GM12878 (cell line): ENCODE measurements around the gene TLR9. TPM values are rescaled to one million over a fixed set of nuclear protein-coding genes. Genes with fewer than 3 reads are reported as not detected.

ENCODE experiments used
- EZH2 ChIP-seq: IDR thresholded peaks from 2 replicates; pipeline ENCODE4 v1.6.1; 2012; ENCODE audit warnings: low read depth, mild to moderate bottlenecking, control low read depth, inconsistent platforms, low read length, borderline replicate concordance; ENCODE audit not compliant: control insufficient read depth
- RUNX3 ChIP-seq: IDR thresholded peaks from 2 replicates; pipeline ENCODE4 v1.6.1; 2012; ENCODE audit warnings: low read length, inconsistent platforms
- SIX5 ChIP-seq: IDR thresholded peaks from 2 replicates; pipeline ENCODE4 v1.6.1; 2011; ENCODE audit warnings: mild to moderate bottlenecking, low read depth, low read length, moderate library complexity; ENCODE audit not compliant: severe bottlenecking
- SMARCA5 ChIP-seq: fragments of 450-650 bp; IDR thresholded peaks from 2 replicates; pipeline ENCODE4 v1.6.1; 2017; ENCODE audit warnings: mild to moderate bottlenecking
- TCF12 ChIP-seq: IDR thresholded peaks from 2 replicates; pipeline ENCODE4 v1.6.1; 2011; ENCODE audit warnings: low read depth, mild to moderate bottlenecking, low read length
- WRNIP1 ChIP-seq: IDR thresholded peaks from 2 replicates; pipeline ENCODE4 v1.6.1; 2011; ENCODE audit warnings: low read depth, low read length, improper control_type of control experiment, borderline replicate concordance
- polyA plus RNA-seq, 11 experiments: library from polyadenylated mRNA; depleted of rRNA in 4 of 11; unstranded in 6 of 11; stranded (reverse) in 5 of 11; fragments of >200 nt; fragmentation: Nextera tagmentation in 4 of 11; fragmentation: Illumina TruSeq in 1 of 11; extraction: Ambion mirVana in 4 of 11; extraction: Trizol in 1 of 11; gene quantifications; 1 replicate in 1 of 11; 2 replicates in 10 of 11; pipeline versions ENCODE4 v1.2.1 to v1.2.3, GENCODE V29; 2011 to 2016; ENCODE audit warnings: inconsistent platforms in 2 of 11, missing spikeins in 2 of 11, low read depth in 1 of 11
- total RNA-seq, 4 experiments: library from RNA; depleted of rRNA in 3 of 4; stranded (reverse); fragments of >200 nt in 3 of 4; fragmentation: Illumina TruSeq in 1 of 4; extraction: Trizol in 1 of 4; gene quantifications; 2 replicates each; pipeline versions ENCODE4 v1.2.1 to v1.2.3, GENCODE V29; 2013 to 2021
- TF ChIP-seq, protein P1 (sequence below): fragments of 450-650 bp; IDR thresholded peaks from 2 replicates; pipeline ENCODE4 v1.6.1; 2014; ENCODE audit warnings: mild to moderate bottlenecking
- TF ChIP-seq, protein P2 (sequence below): fragments of 450-650 bp; formaldehyde crosslinking; IDR thresholded peaks from 2 replicates; pipeline ENCODE4 v1.4.0; 2020; ENCODE audit warnings: mild to moderate bottlenecking, moderate library complexity
- TF ChIP-seq, protein P3 (sequence below): IDR thresholded peaks from 2 replicates; pipeline ENCODE4 v1.6.1; 2012; ENCODE audit warnings: improper control_type of control experiment, low read depth, low read length; ENCODE audit not compliant: insufficient replicate concordance
- TF ChIP-seq, protein P4 (sequence below): fragments of 450-650 bp; IDR thresholded peaks from 2 replicates; pipeline ENCODE4 v1.6.1; 2017; ENCODE audit warnings: mild to moderate bottlenecking, low read depth, inconsistent platforms; ENCODE audit not compliant: poor library complexity, severe bottlenecking

Gene TLR9
- total and polyA plus RNA-seq, 10 of the 15 experiments (the other 5 are each of a cell fraction or from before 2014, with no cell fraction given), result 0.10 to 4.8 (median 0.53) TPM; not detected in 1

DNA sequence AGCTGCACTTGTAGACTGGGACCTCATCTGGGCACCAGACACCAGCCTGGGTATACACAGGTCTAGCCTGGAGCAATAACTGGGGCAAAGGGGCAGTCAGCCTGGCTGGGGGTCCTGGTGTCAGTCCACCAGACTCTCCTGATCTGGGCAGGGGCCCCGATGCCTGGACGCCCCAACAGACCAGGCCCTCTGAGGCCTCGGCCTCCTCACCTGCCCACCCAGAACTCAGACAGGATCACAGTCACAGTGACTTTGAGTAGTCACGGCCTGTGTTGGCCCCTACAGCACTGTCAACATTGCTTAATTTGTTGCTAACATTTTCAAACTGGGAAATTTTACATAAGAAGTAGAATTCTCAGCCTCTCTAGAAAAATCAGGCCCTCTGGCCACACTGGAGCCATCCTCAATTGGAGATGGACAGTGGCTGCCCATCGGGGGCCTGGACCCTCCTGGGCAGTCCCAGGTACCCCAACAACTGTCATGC lies 7.7 kb upstream of the TLR9 start (continued):
- TF ChIP-seq, protein P1, sequence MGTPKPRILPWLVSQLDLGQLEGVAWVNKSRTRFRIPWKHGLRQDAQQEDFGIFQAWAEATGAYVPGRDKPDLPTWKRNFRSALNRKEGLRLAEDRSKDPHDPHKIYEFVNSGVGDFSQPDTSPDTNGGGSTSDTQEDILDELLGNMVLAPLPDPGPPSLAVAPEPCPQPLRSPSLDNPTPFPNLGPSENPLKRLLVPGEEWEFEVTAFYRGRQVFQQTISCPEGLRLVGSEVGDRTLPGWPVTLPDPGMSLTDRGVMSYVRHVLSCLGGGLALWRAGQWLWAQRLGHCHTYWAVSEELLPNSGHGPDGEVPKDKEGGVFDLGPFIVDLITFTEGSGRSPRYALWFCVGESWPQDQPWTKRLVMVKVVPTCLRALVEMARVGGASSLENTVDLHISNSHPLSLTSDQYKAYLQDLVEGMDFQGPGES, result no peak
- TF ChIP-seq, protein P2, sequence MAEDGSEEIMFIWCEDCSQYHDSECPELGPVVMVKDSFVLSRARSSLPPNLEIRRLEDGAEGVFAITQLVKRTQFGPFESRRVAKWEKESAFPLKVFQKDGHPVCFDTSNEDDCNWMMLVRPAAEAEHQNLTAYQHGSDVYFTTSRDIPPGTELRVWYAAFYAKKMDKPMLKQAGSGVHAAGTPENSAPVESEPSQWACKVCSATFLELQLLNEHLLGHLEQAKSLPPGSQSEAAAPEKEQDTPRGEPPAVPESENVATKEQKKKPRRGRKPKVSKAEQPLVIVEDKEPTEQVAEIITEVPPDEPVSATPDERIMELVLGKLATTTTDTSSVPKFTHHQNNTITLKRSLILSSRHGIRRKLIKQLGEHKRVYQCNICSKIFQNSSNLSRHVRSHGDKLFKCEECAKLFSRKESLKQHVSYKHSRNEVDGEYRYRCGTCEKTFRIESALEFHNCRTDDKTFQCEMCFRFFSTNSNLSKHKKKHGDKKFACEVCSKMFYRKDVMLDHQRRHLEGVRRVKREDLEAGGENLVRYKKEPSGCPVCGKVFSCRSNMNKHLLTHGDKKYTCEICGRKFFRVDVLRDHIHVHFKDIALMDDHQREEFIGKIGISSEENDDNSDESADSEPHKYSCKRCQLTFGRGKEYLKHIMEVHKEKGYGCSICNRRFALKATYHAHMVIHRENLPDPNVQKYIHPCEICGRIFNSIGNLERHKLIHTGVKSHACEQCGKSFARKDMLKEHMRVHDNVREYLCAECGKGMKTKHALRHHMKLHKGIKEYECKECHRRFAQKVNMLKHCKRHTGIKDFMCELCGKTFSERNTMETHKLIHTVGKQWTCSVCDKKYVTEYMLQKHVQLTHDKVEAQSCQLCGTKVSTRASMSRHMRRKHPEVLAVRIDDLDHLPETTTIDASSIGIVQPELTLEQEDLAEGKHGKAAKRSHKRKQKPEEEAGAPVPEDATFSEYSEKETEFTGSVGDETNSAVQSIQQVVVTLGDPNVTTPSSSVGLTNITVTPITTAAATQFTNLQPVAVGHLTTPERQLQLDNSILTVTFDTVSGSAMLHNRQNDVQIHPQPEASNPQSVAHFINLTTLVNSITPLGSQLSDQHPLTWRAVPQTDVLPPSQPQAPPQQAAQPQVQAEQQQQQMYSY (CRISPR knock-in tag), result no peak
- TF ChIP-seq EZH2 (no peak), WRNIP1 (no peak), TCF12 (no peak), SIX5 (no peak), SMARCA5 (no peak), RUNX3 (no peak)
- TF ChIP-seq, protein P3, sequence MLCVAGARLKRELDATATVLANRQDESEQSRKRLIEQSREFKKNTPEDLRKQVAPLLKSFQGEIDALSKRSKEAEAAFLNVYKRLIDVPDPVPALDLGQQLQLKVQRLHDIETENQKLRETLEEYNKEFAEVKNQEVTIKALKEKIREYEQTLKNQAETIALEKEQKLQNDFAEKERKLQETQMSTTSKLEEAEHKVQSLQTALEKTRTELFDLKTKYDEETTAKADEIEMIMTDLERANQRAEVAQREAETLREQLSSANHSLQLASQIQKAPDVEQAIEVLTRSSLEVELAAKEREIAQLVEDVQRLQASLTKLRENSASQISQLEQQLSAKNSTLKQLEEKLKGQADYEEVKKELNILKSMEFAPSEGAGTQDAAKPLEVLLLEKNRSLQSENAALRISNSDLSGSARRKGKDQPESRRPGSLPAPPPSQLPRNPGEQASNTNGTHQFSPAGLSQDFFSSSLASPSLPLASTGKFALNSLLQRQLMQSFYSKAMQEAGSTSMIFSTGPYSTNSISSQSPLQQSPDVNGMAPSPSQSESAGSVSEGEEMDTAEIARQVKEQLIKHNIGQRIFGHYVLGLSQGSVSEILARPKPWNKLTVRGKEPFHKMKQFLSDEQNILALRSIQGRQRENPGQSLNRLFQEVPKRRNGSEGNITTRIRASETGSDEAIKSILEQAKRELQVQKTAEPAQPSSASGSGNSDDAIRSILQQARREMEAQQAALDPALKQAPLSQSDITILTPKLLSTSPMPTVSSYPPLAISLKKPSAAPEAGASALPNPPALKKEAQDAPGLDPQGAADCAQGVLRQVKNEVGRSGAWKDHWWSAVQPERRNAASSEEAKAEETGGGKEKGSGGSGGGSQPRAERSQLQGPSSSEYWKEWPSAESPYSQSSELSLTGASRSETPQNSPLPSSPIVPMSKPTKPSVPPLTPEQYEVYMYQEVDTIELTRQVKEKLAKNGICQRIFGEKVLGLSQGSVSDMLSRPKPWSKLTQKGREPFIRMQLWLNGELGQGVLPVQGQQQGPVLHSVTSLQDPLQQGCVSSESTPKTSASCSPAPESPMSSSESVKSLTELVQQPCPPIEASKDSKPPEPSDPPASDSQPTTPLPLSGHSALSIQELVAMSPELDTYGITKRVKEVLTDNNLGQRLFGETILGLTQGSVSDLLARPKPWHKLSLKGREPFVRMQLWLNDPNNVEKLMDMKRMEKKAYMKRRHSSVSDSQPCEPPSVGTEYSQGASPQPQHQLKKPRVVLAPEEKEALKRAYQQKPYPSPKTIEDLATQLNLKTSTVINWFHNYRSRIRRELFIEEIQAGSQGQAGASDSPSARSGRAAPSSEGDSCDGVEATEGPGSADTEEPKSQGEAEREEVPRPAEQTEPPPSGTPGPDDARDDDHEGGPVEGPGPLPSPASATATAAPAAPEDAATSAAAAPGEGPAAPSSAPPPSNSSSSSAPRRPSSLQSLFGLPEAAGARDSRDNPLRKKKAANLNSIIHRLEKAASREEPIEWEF, result no peak
- TF ChIP-seq, protein P4, sequence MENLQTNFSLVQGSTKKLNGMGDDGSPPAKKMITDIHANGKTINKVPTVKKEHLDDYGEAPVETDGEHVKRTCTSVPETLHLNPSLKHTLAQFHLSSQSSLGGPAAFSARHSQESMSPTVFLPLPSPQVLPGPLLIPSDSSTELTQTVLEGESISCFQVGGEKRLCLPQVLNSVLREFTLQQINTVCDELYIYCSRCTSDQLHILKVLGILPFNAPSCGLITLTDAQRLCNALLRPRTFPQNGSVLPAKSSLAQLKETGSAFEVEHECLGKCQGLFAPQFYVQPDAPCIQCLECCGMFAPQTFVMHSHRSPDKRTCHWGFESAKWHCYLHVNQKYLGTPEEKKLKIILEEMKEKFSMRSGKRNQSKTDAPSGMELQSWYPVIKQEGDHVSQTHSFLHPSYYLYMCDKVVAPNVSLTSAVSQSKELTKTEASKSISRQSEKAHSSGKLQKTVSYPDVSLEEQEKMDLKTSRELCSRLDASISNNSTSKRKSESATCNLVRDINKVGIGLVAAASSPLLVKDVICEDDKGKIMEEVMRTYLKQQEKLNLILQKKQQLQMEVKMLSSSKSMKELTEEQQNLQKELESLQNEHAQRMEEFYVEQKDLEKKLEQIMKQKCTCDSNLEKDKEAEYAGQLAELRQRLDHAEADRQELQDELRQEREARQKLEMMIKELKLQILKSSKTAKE, result no peak
